Activated CD8-positive, alpha-beta memory T cell treated with anti-CD3 and anti-CD28 coated beads for 4 hours (primary cell): ENCODE results near the gene TRIM38.
"Not testable (repeated sequence)": the region's sequence is repeated elsewhere in the genome, so short reads cannot be mapped to it uniquely, and the experiment has no call there.

Source experiments
- DNase-seq, 2 donors: peaks; one replicate each; pipeline ENCODE4 v3.0.0-alpha.2; 2020; ENCODE audit warnings: low read depth in 2 of 2

The TRIM38 gene, protein sequence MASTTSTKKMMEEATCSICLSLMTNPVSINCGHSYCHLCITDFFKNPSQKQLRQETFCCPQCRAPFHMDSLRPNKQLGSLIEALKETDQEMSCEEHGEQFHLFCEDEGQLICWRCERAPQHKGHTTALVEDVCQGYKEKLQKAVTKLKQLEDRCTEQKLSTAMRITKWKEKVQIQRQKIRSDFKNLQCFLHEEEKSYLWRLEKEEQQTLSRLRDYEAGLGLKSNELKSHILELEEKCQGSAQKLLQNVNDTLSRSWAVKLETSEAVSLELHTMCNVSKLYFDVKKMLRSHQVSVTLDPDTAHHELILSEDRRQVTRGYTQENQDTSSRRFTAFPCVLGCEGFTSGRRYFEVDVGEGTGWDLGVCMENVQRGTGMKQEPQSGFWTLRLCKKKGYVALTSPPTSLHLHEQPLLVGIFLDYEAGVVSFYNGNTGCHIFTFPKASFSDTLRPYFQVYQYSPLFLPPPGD

GRCh38 chr6:25962149-25963127, at the start of gene TRIM38:
Gene TRIM38, plus strand, starts transcription at chr6:25962802. Its CDS starts 3,721 bp downstream, at chr6:25966523.
- peak; percentile 41 to 61 for DNase-seq

- DNase-seq = no peak
Observed at GRCh38 chr6:25913741-25914140, 48.9 kb upstream of the TRIM38 start.

- no peak for DNase-seq
Observed at GRCh38 chr6:25916330-25916729, 46.3 kb upstream of the TRIM38 start.

DNA sequence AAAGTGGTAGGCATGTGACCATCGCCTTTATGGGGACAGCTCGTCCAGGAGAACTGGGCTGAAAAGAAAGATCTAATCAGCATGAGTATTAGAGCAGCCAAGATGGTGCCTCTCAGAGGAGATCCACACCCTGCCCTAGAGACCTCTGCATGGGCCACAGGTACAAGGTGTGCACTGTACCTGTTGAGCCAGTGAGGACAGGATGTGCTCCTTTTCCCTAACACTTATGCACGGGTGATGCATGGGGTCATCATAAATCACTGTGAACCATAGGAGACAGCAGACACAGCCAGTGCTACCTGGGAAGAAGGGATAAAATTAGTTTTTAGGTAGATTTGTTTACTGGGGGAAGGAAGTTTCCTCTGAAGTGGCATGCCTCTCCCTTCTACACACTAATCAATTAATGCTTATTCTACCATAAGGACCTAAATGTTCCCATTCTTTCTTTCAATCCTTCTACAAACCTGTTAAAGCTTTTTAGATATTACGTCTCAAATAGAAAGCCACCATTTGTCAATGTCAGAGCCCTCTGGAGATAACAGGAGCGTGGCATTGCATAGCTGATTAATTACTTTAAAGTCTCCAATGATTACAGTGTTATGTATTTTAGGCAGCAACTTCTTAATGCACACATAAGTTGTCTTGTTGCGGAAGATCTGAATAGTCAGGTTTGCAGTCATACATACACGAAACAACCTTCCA, 45.7 kb upstream of the TRIM38 start:
- no peak for DNase-seq

DNA sequence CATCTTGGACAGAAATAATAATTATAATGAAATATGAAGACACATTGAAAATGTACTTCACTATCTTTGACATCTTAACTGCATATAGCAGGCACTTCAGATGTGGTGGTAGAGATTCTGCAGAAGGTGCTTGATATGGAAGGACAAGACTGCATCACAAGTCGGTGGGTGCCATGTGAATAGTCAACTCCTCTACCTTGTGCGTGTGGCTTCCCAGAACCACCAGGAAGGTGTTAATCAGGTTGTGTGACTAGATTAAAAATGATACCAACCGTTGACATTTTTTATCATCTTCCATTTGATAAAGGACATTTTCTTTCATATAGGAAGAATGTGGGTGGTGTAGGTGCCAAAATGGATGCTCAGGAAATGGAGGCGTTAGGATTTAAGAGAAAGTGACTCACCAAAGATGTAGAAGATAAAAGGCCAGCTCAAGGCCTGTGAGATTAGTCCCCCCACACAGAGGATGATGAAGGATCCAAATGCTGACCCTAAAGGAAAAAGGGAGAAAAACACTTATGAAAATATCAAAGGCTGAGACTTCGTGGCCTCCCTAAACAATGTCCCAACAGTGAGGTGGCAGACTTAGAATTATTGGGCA, 44.4 kb upstream of the TRIM38 start:
- DNase-seq = no peak

DNA sequence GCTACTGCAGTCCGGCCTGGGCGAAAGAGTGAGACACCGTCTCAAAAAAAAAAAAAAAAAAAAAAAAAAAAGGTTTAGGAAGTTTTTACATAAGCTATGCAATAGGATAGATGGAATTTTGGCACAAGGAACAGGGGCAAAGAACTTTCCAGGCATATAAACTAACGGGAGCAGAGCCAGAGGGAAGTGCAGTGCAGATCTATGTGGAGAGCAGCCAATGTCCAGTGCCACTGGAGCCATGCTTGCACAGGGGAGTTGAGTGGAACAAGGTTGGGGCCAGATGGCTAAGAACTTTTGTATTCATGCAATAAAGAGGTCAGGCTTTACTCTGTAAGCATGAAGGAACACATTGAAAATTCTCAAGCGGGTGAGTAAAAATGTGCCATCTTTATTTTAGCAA, 42.9 kb upstream of the TRIM38 start:
- no peak for DNase-seq

GRCh38 chr6:25921525-25922203, 40.9 kb upstream of the TRIM38 start:
- DNase-seq = no peak

GRCh38 chr6:25922301-25922700, 40.3 kb upstream of the TRIM38 start:
- DNase-seq = no peak

- DNase-seq = no peak
Observed at GRCh38 chr6:25925876-25926275, 36.7 kb upstream of the TRIM38 start.

DNA sequence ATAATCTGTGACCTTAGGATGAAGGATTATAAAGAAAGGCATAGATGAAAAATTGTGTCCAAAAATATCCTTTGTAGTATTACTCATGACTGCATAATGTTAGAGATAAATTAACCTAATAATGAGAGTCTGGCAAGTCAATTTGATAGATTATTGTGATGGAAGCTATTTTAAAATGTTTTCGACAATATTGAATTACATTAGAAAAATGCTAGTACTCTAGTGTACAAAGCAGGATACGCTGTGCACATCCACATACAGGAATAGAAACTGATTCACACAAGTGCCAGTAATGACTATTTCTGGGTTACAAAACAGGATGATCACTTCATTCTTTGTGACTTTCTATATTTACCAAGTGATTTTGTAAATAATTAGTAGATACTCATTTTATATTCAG, 35.4 kb upstream of the TRIM38 start:
- DNase-seq = no peak

GRCh38 chr6:25927756-25928216, 34.8 kb upstream of the TRIM38 start:
- DNase-seq = no peak

GRCh38 chr6:25928562-25929324, 33.9 kb upstream of the TRIM38 start:
- DNase-seq = no peak

GRCh38 chr6:25929785-25930184, 32.8 kb upstream of the TRIM38 start:
- not testable (repeated sequence) for DNase-seq

GRCh38 chr6:25930532-25931410, 31.8 kb upstream of the TRIM38 start, which contains the start of gene SLC17A2:
Gene SLC17A2, minus strand, starts transcription at chr6:25930691. Its CDS starts 4,895 bp downstream, at chr6:25925796.
- no peak for DNase-seq

DNA sequence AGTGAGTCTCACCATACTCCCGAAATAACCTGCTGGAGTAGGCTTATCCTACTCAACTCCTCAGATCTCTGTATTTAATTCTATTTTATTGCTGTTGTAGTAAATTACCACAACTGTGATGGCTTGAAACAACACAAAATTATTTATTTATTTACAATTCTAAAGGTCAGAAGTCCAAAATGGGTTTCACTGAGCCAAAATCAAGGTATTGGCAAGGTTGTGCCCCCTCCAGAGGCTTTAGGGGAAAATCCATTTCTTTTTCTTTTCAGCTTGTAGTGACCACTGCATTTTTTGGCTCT, 31.2 kb upstream of the TRIM38 start:
- no peak for DNase-seq

GRCh38 chr6:25934156-25934555, 28.4 kb upstream of the TRIM38 start:
- DNase-seq = no peak

DNA sequence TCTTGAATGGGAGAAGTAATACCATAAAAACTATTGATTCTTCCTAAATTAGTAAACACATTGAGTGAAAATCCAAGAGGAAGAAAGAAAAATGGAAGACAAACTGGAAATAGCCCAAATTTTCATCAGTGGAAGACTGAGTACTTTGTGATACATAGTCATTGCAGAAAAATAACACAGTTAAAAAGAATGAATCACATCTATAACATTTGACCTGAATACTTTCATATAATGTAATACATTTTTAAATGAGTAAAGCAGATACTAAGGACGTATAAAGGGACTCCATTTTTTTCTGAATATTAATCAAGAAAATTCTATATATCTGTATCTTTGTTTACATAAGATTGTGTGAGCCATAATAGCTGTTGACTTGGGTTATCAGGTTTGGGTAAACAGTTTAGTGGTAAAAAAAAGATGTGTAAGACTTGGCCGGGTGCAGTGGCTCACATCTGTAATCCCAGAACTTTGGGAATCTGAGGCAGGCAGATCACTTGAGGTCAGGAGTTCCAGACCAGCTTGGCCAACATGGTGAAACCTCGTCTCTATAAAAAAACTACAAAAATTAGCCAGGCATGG, 27.8 kb upstream of the TRIM38 start:
- no peak for DNase-seq

DNA sequence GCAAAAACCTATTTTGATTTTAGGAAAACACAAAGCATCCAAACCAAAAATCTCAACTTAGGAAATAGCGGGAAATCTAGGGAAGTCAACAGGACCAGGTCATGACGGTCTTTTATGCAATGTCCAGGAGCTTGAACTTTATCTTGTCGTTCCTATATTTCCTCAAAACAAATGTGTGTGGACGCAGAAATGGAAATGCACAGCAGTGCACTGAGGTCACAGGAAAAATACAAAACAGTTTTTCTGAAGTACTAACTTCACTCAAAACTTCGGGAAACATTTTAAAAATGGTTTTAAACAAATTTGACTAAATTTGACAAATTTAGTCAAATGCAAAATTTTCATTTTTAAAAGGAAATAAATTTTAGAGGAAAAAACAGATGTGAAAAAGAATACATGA, 26.6 kb upstream of the TRIM38 start:
- DNase-seq = no peak

GRCh38 chr6:25939593-25939992, 23.0 kb upstream of the TRIM38 start:
- no peak for DNase-seq
